GM19025 (cell line): ENCODE data around the gene SYNJ2.
"Not testable (repeated sequence)": the region's sequence is repeated elsewhere in the genome, so short reads cannot be mapped to it uniquely, and the experiment has no call there.

Experiments
- ATAC-seq: cut with Tn5 transposase; IDR thresholded peaks from one replicate; pipeline ENCODE4 v1.9.1; 2021; ENCODE audit warnings: mild to moderate bottlenecking, low read depth, moderate library complexity; ENCODE audit not compliant: unreplicated experiment

The SYNJ2 gene

GRCh38 chr6:157981395-157982101 is at the start of gene SYNJ2:
TSS of gene SYNJ2 (plus strand) at chr6:157981863. CDS start at chr6:157981962, 99 bp downstream.
- peak; percentile 83 for ATAC-seq

DNA sequence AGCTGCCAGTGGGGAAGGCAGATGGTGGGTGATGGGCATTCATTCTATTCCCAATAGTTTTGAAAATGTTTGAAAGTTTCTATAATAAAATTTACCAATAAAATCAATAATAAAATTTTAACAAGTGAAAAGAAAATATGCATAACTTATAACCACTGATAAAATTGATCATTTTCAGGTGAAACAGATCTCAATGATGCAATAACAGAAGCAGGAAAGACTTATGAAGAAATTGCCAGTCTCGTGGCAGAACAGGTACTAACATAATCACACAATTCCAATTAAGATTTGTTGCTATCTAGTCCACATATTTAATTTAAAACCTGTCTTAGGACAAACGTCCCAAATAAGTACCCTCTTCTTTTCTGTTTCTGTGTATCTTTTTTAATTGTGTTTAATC is 45.9 kb upstream of the SYNJ2 start:
- no peak for ATAC-seq

- no peak for ATAC-seq
Observed at GRCh38 chr6:157937318-157937717, 44.3 kb upstream of the SYNJ2 start.

GRCh38 chr6:157937916-157938315 is 43.7 kb upstream of the SYNJ2 start:
- ATAC-seq: no peak

DNA sequence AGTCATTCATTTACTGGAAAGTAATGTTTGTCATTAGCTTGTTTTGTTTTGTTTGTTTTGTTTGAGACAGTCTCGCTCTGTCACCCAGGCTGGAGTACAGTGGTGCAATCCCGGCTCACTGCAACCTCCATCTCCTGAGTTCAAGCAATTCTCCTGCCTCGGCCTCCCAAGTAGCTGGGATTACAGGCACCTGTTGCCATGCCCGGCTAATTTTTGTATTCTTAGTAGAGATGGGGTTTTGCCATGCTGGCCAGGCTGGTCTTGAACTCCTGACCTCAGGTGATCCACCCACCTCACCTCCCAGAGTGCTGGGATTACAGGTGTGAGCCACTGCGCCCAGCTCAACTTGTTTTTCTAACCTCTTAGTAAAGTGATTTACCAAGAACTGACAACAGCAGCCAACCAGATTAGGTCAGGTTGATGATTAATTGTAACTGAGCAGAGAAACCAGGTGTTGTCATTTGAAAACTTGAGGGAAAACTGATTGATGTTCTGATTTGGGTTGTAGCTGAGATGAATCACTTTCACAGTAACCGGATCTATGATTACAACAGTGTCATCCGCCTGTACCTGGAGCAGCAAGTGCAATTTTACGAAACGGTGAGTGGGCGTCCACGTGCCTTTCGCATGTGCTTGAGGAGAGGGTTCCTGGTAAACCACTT is 41.2 kb upstream of the SYNJ2 start:
- not testable (repeated sequence) for ATAC-seq

DNA sequence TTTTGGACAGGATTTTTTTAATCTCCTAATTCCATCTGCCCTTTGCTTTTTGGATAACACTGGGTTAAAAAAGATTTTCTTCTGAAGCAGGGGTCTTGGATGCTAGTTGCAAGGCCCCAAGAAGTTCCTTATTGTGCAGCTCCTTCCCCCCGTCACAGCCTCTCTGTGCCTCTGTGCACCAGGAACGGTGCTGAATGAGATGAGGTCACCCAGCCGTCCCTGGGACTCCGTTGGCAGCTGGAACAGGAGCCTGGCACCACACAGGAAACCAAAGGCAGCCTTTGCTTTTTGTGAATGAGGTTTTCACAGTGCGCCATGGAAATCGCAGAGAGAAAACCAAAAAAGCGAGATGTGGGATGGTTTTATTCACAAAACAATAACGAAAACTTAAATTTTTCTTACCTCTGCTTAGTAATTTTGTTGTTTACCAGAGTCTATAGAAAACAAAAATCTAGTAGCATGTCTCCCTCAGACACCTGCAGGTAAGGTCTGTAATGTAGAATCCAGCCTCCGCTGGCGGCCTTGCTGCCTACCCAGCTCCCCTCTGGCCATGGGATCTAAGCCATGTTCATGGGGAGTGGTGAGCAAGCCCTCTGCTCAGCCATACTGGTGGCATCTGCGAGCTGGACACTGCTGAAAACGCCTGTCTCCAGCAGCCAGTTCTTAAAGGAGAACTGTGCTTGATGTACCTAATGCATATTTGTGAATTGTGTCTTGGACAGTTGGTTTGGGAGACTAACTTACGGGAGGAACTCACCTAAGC is 40.4 kb upstream of the SYNJ2 start:
- ATAC-seq: no peak

DNA sequence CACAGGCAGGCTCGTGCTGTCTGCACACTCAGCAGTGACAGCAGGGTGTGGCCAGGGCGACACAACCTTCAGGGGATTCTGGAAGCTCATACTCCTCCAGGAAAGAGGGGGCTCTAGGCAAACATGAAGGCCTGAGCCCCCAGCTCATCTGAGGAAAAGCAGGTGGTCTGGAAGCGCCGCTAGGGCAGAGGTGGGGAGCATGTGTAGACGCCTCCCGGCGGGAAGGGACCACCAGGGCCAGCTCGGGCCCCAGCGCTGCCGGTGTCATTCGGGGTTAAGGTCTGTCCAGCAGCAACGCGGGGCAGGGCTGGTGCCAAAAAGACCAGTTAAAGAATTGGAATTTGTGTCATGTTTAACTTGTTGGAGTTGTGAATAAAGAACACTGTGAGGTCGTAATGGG is 39.3 kb upstream of the SYNJ2 start:
- no peak for ATAC-seq

GRCh38 chr6:157943249-157943963 is 38.3 kb upstream of the SYNJ2 start:
- ATAC-seq: no peak

DNA sequence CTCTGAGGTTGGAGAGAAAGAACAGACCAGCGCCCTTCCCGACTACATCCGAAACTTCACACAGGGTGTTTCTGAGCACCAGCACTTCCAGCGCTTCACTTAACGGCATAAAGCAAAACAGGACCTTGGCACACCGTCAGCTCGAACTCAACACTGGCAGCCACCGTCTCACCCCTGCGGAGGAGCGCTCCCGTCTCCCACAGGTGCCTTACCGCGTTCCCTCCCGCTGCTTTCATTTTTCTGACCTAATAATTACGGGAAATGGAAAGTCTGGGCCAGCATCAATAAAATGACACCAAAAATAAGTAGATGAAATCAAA is 37.7 kb upstream of the SYNJ2 start:
- ATAC-seq: no peak

- ATAC-seq: no peak
Observed at GRCh38 chr6:157944983-157945931, 36.4 kb upstream of the SYNJ2 start.

DNA sequence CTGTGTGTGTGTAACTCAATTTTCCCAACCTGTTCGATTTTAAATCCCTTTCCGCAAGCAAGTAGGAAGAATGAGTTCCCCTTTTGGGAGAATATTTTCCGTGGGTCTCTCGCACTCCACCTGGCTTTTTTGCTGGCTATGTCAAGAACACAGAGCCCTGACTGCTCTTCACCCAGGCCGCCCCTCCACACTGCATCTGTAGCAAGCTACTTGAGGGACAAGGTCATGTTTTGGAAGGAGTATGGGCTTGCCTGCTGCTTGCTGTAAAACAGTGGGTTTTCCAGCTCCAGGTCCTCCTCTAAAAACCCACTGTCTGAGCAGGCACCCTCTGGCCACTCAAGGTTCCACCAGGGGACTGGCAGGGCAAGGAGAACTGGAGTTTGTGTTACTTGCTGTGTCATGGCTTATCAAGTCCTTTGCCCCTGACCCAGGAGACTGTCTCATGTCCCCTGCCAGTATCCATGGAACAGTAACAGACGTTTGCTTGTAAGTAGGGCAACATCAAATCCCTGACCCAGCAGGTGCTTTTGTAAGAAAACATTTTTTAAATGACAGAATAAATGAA is 35.5 kb upstream of the SYNJ2 start:
- no peak for ATAC-seq

DNA sequence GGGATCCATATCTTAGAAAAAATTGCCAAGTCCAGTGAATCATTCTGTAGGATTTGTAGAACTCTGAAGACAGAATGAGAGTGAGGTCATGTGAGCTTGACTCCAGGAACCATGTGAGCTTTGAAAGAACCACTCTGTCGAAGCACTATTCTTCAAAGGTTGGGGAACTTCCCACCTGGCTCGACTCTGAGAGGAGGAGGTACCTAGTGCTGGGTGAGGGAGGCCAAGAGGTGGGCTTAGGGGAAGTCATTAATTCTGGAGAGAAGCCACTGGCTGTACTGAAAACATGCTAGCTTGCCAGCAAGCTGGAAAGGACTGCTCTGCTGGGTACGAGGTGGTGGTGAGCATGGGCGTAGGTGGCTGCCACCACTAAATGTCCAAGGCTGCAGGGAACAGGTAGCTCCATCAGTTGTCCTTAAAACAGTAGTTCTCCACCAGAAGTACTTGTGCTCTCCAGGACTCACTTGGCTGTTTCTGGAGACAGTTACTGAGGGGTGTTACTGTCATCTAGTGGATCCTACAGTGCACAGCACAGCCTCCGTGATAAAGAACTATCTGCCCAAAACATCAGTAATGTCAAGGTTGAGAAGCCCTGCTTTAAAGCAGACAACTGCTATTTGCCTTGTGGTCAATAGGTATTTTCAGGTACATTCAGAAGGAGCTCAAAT is 34.7 kb upstream of the SYNJ2 start:
- no peak for ATAC-seq

- ATAC-seq: not testable (repeated sequence)
Observed at GRCh38 chr6:157950899-157951298, 30.8 kb upstream of the SYNJ2 start.

- no peak for ATAC-seq
Observed at GRCh38 chr6:157951828-157952227, 29.8 kb upstream of the SYNJ2 start.

- no peak for ATAC-seq
Observed at GRCh38 chr6:157952861-157953351, 28.8 kb upstream of the SYNJ2 start.

DNA sequence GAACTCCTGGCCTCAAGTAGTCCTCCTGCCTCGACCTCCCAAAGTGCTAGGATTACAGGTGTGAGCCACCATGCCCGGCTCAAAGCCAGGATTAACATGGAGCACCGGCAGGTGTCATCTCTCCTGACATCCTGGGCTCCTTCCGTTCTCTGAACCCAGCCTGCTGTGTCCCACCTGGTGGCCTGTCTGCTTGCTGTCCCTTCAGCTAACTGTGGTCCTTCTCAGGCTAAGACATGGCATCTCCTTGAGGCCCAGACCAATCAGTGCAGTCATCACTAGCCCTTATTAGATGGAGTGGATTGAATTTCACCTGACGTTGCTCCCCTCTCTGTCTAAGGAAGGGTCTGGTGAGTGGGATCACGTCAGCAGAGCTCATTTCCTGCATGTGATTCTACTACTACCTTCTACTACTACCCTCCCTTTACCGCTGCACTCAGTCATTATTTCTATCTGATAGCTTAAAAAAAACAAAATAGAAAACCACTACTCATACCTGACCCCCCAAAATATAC is 28.0 kb upstream of the SYNJ2 start:
- no peak for ATAC-seq

DNA sequence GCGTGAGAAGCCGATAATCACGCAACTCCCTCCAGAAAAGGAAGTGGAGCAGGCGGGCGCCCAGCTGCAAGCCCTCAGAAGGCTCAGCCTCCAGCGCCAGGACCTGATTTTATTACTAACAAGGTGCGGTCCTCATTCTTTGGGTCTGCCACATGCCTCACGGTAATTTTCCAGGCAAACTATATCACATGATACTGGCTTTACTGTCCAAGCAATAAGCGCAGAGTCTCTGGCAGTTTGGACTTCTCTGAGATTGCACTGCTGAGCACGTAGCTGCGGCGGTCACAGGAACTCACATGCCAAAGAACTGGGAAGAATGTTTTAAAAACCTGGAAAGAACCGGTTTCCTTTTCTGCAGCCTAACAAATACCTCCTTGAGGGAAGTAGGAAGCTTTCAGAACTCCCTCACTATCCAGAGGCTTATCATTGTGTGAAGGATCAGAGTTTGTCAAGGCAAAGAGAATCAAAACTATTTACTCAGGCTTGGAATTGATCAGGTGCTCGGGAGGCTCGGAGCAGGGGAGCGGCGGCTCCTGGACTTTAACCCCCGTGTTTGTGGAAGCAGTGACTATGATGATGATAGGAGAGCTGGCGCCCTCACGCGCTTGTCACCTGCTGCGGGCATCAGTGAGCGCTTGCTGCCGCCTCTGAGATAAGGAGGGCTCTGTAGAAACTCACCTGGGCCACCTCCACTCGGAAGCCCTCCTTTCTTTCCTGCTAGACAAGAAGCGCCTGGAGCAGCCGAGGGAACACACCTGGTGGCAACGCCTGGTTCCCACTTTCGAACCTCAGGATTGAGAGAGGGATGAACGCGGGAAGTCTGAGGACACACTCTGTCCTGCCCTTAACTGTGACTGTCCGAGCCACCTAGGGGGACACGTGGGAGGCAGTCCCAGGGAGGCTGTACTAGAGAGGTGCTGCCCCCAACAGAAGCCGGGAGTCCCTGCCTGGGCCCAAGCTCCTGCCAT is 27.2 kb upstream of the SYNJ2 start:
- no peak for ATAC-seq

- ATAC-seq: no peak
Observed at GRCh38 chr6:157955675-157956074, 26.0 kb upstream of the SYNJ2 start.
